CD4-positive, alpha-beta memory T cell (primary cell): ENCODE measurements around the gene TNFRSF18. TPM values are rescaled to one million over a fixed set of nuclear protein-coding genes. Genes with fewer than 3 reads are reported as not detected.

ENCODE experiments used
- CTCF ChIA-PET: fragments of 350-600 bp; sonication (Branson Sonifier 250); formaldehyde crosslinking; loops from one replicate; lab custom pipeline; 2021; ENCODE audit warnings: inconsistent platforms; ENCODE audit not compliant: partially characterized antibody; lab: Charles Lee
- POLR2A ChIA-PET: fragments of 350-600 bp; sonication (Branson Sonifier 250); formaldehyde crosslinking; loops from one replicate; lab custom pipeline; 2021; ENCODE audit not compliant: partially characterized antibody; lab: Charles Lee
- DNase-seq, 5 donors: peaks; one replicate each; pipeline versions ENCODE4 v3.0.0 to v3.0.0-alpha.2; 2020 to 2022; ENCODE audit warnings: mixed read lengths in 1 of 5
- H3K27ac ChIP-seq: one replicate; pipeline ENCODE4 v1.7.0; 2013; ENCODE audit warnings: low read depth, low read length
- H3K27me3 ChIP-seq: 2 replicates; pipeline ENCODE4 v1.7.0; 2013; ENCODE audit warnings: mild to moderate bottlenecking, low read length, moderate library complexity; ENCODE audit not compliant: insufficient read depth
- H3K36me3 ChIP-seq: 2 replicates; pipeline ENCODE4 v1.7.0; 2013; ENCODE audit warnings: mild to moderate bottlenecking, low read length, moderate library complexity; ENCODE audit not compliant: insufficient read depth
- H3K4me1 ChIP-seq: 2 replicates; pipeline ENCODE4 v1.7.0; 2013; ENCODE audit warnings: mild to moderate bottlenecking, low read length, moderate library complexity; ENCODE audit not compliant: insufficient read depth
- H3K4me3 ChIP-seq, 2 donors: one replicate each; pipeline ENCODE4 v1.7.0; 2013; ENCODE audit warnings: low read length in 2 of 2, mild to moderate bottlenecking in 1 of 2
- H3K9me3 ChIP-seq, 2 donors: one replicate each; pipeline ENCODE4 v1.7.0; 2013; ENCODE audit warnings: low read length in 2 of 2, control low read depth in 1 of 2; ENCODE audit not compliant: control insufficient read depth in 1 of 2
- H3K27ac Mint-ChIP-seq, 7 donors: one replicate each; pipeline ENCODE4 v1.8.0; 2020 to 2021; ENCODE audit warnings: mixed read lengths in 7 of 7, mild to moderate bottlenecking in 6 of 7, inconsistent platforms in 3 of 7, moderate library complexity in 3 of 7
- H3K27me3 Mint-ChIP-seq, 2 donors: one replicate each; pipeline ENCODE4 v1.8.0; 2020 to 2021; ENCODE audit warnings: mixed read lengths in 2 of 2
- H3K36me3 Mint-ChIP-seq, 2 donors: one replicate each; pipeline ENCODE4 v1.8.0; 2020 to 2021; ENCODE audit warnings: mixed read lengths in 2 of 2, inconsistent platforms in 1 of 2, mild to moderate bottlenecking in 1 of 2
- H3K4me1 Mint-ChIP-seq, 4 donors: one replicate each; pipeline ENCODE4 v1.8.0; 2020 to 2021; ENCODE audit warnings: mixed read lengths in 4 of 4, mild to moderate bottlenecking in 1 of 4
- H3K4me3 Mint-ChIP-seq, 8 donors: one replicate each; pipeline ENCODE4 v1.8.0; 2020 to 2021; ENCODE audit warnings: mixed read lengths in 8 of 8, mild to moderate bottlenecking in 7 of 8, moderate library complexity in 6 of 8, inconsistent platforms in 3 of 8
- H3K9me3 Mint-ChIP-seq, 8 donors: one replicate each; pipeline ENCODE4 v1.8.0; 2020 to 2021; ENCODE audit warnings: mixed read lengths in 8 of 8, mild to moderate bottlenecking in 5 of 8, inconsistent platforms in 3 of 8, moderate library complexity in 1 of 8
- intact Hi-C: fragments of 100-400 bp; cut with micrococcal nuclease; formaldehyde crosslinking; loops from one replicate; pipeline ENCODE4 v1.15.1; 2023
- polyA plus RNA-seq, 2 donors: library from polyadenylated mRNA; unstranded; fragments of 300-500 nt; fragmentation: Illumina TruSeq; gene quantifications; one replicate each; pipeline ENCODE4 v1.2.3, GENCODE V29; 2021
- total RNA-seq, 2 experiments: library from RNA; stranded (reverse); gene quantifications; one replicate each; pipeline ENCODE4 v1.2.3, GENCODE V29; 2021

The TNFRSF18 gene
- total and polyA plus RNA-seq, 4 experiments from 2014 or later = 8.0 to 27.1 (median 15.4) TPM

- peaks cover 20 to 46% of the 10 kb centered on the region in 2 donors for H3K36me3 Mint-ChIP-seq
- peaks cover 40% of the 10 kb centered on the region for H3K36me3 ChIP-seq
- CTCF ChIA-PET = no interaction called here
These were observed 15.6 kb upstream of the TNFRSF18 start for GRCh38 chr1:1221887-1222574.

GRCh38 chr1:1220197-1220596 lies 13.8 kb upstream of the TNFRSF18 start:
- POLR2A ChIA-PET = interaction anchor here (1.3 to 1.9 kb wide), 2 partner anchors 12 to 13 kb away, joined by 3 to 5 read pairs; partner anchors contain the start of gene TNFRSF18
- H3K36me3 Mint-ChIP-seq = peaks cover 11 to 46% of the 10 kb centered on the region in 2 donors
- CTCF ChIA-PET = no interaction called here
- Histone ChIP-seq H3K36me3 (peaks cover 28% of the 10 kb centered on the region), H3K27me3 (no peaks in the 10 kb centered on the region), H3K4me1 (peaks cover 48% of the 10 kb centered on the region), H3K9me3 (no peaks in the 10 kb centered on the region), H3K4me3 (no peak overlapping the region), H3K27ac (peak overlapping the region; percentile 86)
- intact Hi-C loops = no loop called here
- H3K27me3 Mint-ChIP-seq = no peaks in the 10 kb centered on the region
- DNase-seq = no peak
- H3K4me3 Mint-ChIP-seq = peak overlapping the region in 1 of 8 donors; percentile 29
- H3K27ac Mint-ChIP-seq = peak overlapping the region; percentile 86 to 94 (median 89)
- peaks cover 17 to 61% (median 32%) of the 10 kb centered on the region in 4 donors for H3K4me1 Mint-ChIP-seq
- peaks cover 0 to 2% (median 0%) of the 10 kb centered on the region in 8 donors for H3K9me3 Mint-ChIP-seq

More at GRCh38 chr1:1221887-1222574, 15.6 kb upstream of the TNFRSF18 start:
- POLR2A ChIA-PET = no interaction called here
- H3K9me3 ChIP-seq = no peaks in the 10 kb centered on the region
- no peak overlapping the region for H3K4me3 ChIP-seq
- Mint-ChIP-seq H3K27ac (peak overlapping the region in 4 of 7 donors; percentile 13 to 80 (median 58)), H3K4me3 (peak overlapping the region in 1 of 8 donors; percentile 30), H3K27me3 (no peaks in the 10 kb centered on the region), H3K4me1 (peaks cover 12 to 48% (median 27%) of the 10 kb centered on the region in 4 donors), H3K9me3 (peaks cover 0 to 2% (median 0%) of the 10 kb centered on the region in 8 donors)
- H3K4me1 ChIP-seq = peaks cover 30% of the 10 kb centered on the region
- no peaks in the 10 kb centered on the region for H3K27me3 ChIP-seq
- no peak for DNase-seq
- intact Hi-C loops = no loop called here
- no peak overlapping the region for H3K27ac ChIP-seq

GRCh38 chr1:1219341-1219740 lies 12.9 kb upstream of the TNFRSF18 start:
- Histone ChIP-seq H3K4me3 (peak overlapping the region in 1 of 2 donors; percentile 28), H3K36me3 (peaks cover 21% of the 10 kb centered on the region), H3K9me3 (no peaks in the 10 kb centered on the region), H3K27ac (peak overlapping the region; percentile 86), H3K4me1 (peaks cover 56% of the 10 kb centered on the region), H3K27me3 (no peaks in the 10 kb centered on the region)
- Mint-ChIP-seq H3K27me3 (no peaks in the 10 kb centered on the region), H3K4me1 (peaks cover 20 to 65% (median 40%) of the 10 kb centered on the region in 4 donors), H3K36me3 (peaks cover 11 to 40% of the 10 kb centered on the region in 2 donors), H3K9me3 (peaks cover 0 to 2% (median 0%) of the 10 kb centered on the region in 8 donors), H3K4me3 (peak overlapping the region in 6 of 8 donors; percentile 33 to 80 (median 49)), H3K27ac (peak overlapping the region; percentile 86 to 94 (median 90))
- POLR2A ChIA-PET = interaction anchor here (1.2 to 1.9 kb wide), 4 partner anchors 11 to 14 kb away, joined by 3 to 5 read pairs (median 4); partner anchors contain the start of gene TNFRSF18
- CTCF ChIA-PET = no interaction called here
- intact Hi-C loops = no loop called here
- peak; percentile 57 to 79 (median 64) for DNase-seq

- H3K4me1 Mint-ChIP-seq = peaks cover 20 to 68% (median 42%) of the 10 kb centered on the region in 4 donors
These were observed 12.3 kb upstream of the TNFRSF18 start for GRCh38 chr1:1218524-1219200.

GRCh38 chr1:1217621-1218523 lies 11.5 kb upstream of the TNFRSF18 start:
- ChIA-PET POLR2A (interaction anchor here (0.7 to 4.1 kb wide), 6 partner anchors 8 to 74 kb away, joined by 3 to 38 read pairs (median 3); partner anchors contain the start of gene TNFRSF18), CTCF (no interaction called here)
- H3K9me3 ChIP-seq = no peaks in the 10 kb centered on the region
- peaks cover 70% of the 10 kb centered on the region for H3K4me1 ChIP-seq
- peak overlapping the region; percentile 86 for H3K27ac ChIP-seq
- H3K27ac Mint-ChIP-seq = peak overlapping the region; percentile 79 to 98 (median 86)
- H3K27me3 ChIP-seq = no peaks in the 10 kb centered on the region
- H3K4me3 ChIP-seq = no peak overlapping the region
- no peak for DNase-seq
- H3K4me1 Mint-ChIP-seq = peaks cover 20 to 64% (median 39%) of the 10 kb centered on the region in 4 donors
- no peaks in the 10 kb centered on the region for H3K9me3 Mint-ChIP-seq
- H3K36me3 Mint-ChIP-seq = peaks cover 7 to 31% of the 10 kb centered on the region in 2 donors
- H3K27me3 Mint-ChIP-seq = no peaks in the 10 kb centered on the region
- intact Hi-C loops = no loop called here
- H3K4me3 Mint-ChIP-seq = peak overlapping the region in 5 of 8 donors; percentile 15 to 49 (median 42)
- peaks cover 16% of the 10 kb centered on the region for H3K36me3 ChIP-seq

More at GRCh38 chr1:1218524-1219200, 12.3 kb upstream of the TNFRSF18 start:
- H3K27ac ChIP-seq = peak overlapping the region; percentile 86
- Mint-ChIP-seq H3K9me3 (peaks cover 0 to 2% (median 0%) of the 10 kb centered on the region in 8 donors), H3K4me3 (peak overlapping the region in 7 of 8 donors; percentile 16 to 63 (median 41)), H3K27ac (peak overlapping the region; percentile 86 to 94 (median 90)), H3K27me3 (no peaks in the 10 kb centered on the region), H3K36me3 (peaks cover 11 to 37% of the 10 kb centered on the region in 2 donors)
- H3K36me3 ChIP-seq = peaks cover 21% of the 10 kb centered on the region
- no peaks in the 10 kb centered on the region for H3K27me3 ChIP-seq
- H3K9me3 ChIP-seq = no peaks in the 10 kb centered on the region
- H3K4me3 ChIP-seq = peak overlapping the region in 1 of 2 donors; percentile 28
- intact Hi-C loops = no loop called here
- peaks cover 63% of the 10 kb centered on the region for H3K4me1 ChIP-seq
- ChIA-PET CTCF (no interaction called here), POLR2A (interaction anchor here (0.7 to 4.1 kb wide), 8 partner anchors 8 to 61 kb away, joined by 3 to 38 read pairs (median 4); partner anchors contain the start of gene TNFRSF18)
- no peak for DNase-seq

- intact Hi-C loops = no loop called here
- H3K27ac ChIP-seq = peak overlapping the region; percentile 86
- ChIA-PET POLR2A (interaction anchor here (0.6 to 4.1 kb wide), 6 partner anchors 9 to 80 kb away, joined by 3 to 38 read pairs (median 4); partner anchors contain the start of genes B3GALT6 and TNFRSF18), CTCF (interaction anchor here (0.7 kb wide), 1 partner anchor 10 kb away, joined by 3 read pairs; no protein-coding TSS in a partner anchor)
- H3K36me3 ChIP-seq = peaks cover 10% of the 10 kb centered on the region
- Mint-ChIP-seq H3K36me3 (peaks cover 4 to 25% of the 10 kb centered on the region in 2 donors), H3K27me3 (no peaks in the 10 kb centered on the region), H3K4me3 (peak overlapping the region; percentile 33 to 98 (median 84)), H3K9me3 (no peaks in the 10 kb centered on the region), H3K27ac (peak overlapping the region; percentile 98 to 100 (median 99)), H3K4me1 (peaks cover 17 to 64% (median 36%) of the 10 kb centered on the region in 4 donors)
- DNase-seq = peak; percentile 74 to 83 (median 82)
- H3K4me1 ChIP-seq = peaks cover 75% of the 10 kb centered on the region
- H3K9me3 ChIP-seq = no peaks in the 10 kb centered on the region
- H3K27me3 ChIP-seq = no peaks in the 10 kb centered on the region
- no peak overlapping the region for H3K4me3 ChIP-seq
These were observed 10.6 kb upstream of the TNFRSF18 start for GRCh38 chr1:1216770-1217620.
